Esophagus (tissue), 2 donors: ENCODE results near the gene CCRL2. TPM values are rescaled to one million over a fixed set of nuclear protein-coding genes. Genes with fewer than 3 reads are reported as not detected.
"Not testable (repeated sequence)": the region's sequence is repeated elsewhere in the genome, so short reads cannot be mapped to it uniquely, and the experiment has no call there.

Source experiments
- H3K27ac ChIP-seq, 2 donors: one replicate each; pipeline ENCODE4 v1.5.1; 2013; ENCODE audit warnings: low read depth in 2 of 2, mild to moderate bottlenecking in 2 of 2, inconsistent platforms in 1 of 2, low read length in 1 of 2, moderate library complexity in 1 of 2
- H3K27me3 ChIP-seq, 2 donors: one replicate each; pipeline ENCODE4 v1.6.1; 2013; ENCODE audit warnings: low read length in 2 of 2, control low read depth in 1 of 2, mild to moderate bottlenecking in 1 of 2; ENCODE audit not compliant: insufficient read depth in 2 of 2, control insufficient read depth in 1 of 2
- H3K36me3 ChIP-seq, 2 donors: one replicate each; pipeline ENCODE4 v1.6.1; 2013; ENCODE audit warnings: low read length in 1 of 2; ENCODE audit not compliant: control insufficient read depth in 2 of 2, insufficient read depth in 2 of 2
- H3K4me1 ChIP-seq, 2 donors: one replicate each; pipeline ENCODE4 v1.6.1; 2013; ENCODE audit warnings: low read length in 1 of 2; ENCODE audit not compliant: control insufficient read depth in 2 of 2, insufficient read depth in 2 of 2
- H3K4me3 ChIP-seq, 2 donors: one replicate each; pipeline ENCODE4 v1.5.1; 2013; ENCODE audit warnings: low read length in 2 of 2, mild to moderate bottlenecking in 2 of 2, low read depth in 1 of 2, moderate library complexity in 1 of 2
- H3K9me3 ChIP-seq, 2 donors: one replicate each; pipeline ENCODE4 v1.6.1; 2013; ENCODE audit warnings: mild to moderate bottlenecking in 2 of 2, low read depth in 1 of 2, low read length in 1 of 2, moderate library complexity in 1 of 2; ENCODE audit not compliant: control insufficient read depth in 2 of 2, insufficient read depth in 1 of 2
- WGBS, 2 donors: extraction: QIAGEN DNeasy Blood & Tissue Kit; methylation state at CpG; one replicate each; pipeline ENCODE4 v1.1.7; 2013; 5-methylcytosine and 5-hydroxymethylcytosine counted together
- polyA plus RNA-seq, 2 donors: library from polyadenylated mRNA; stranded (reverse); fragments of 200-250 nt; gene quantifications; one replicate each; pipeline ENCODE4 v1.2.3, GENCODE V29; 2013
- donor health status: healthy with polysubstance abuse.
- donor health status: Bipolar disorder and iron deficiency.

Gene CCRL2
- polyA plus RNA-seq, 2 donors, result 0.28 to 0.29 TPM

- Histone ChIP-seq H3K27me3 (peaks cover 0 to 2% of the 10 kb centered on the region in 2 donors), H3K4me1 (peaks cover 2% of the 10 kb centered on the region in 2 donors), H3K9me3 (no peaks in the 10 kb centered on the region), H3K4me3 (no peak overlapping the region), H3K27ac (no peak overlapping the region), H3K36me3 (no peaks in the 10 kb centered on the region)
- 29 to 36% methylated on average over 8 of the region's 8 CpGs for WGBS, 2 donors
Observed at GRCh38 chr3:46378426-46378942, 28.6 kb upstream of the CCRL2 start.

DNA sequence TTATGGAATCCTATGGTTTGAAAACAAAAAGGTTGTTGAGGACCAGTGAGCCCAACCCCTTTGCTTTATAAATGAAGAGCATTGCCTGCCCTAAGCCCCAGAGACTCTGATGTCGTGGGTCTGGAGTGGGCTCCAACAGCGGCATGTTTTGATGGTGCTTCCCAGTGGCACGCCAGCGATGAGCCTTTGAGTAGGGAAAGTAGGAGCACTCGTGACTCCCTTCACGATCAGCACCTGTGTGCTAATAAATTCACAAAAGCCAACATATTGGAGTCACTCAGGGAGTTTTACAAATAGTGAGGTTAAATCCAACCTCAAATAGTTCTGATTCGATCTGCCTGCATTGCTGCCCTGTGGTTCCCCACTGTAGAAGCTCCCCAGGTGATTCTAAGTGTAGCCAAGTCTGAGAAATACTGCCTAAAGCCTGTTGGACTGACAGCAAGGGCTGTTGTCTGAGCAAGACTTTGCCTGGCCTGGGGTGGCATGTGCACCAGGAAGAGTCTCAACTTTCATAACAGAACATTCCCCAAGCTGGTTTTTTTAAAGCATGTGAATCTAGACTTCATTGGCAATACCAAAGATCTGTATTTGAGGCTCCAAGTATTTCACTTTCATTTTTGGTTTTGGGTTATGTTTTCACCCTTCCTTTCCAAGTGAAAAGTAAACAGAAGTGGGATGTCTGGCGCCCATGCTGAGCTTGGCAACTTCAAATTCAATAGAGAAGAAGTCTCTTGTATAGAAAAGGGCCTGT is 26.4 kb upstream of the CCRL2 start:
- Histone ChIP-seq H3K4me1 (peaks cover 2% of the 10 kb centered on the region in 2 donors), H3K36me3 (no peaks in the 10 kb centered on the region), H3K27me3 (no peaks in the 10 kb centered on the region), H3K9me3 (no peaks in the 10 kb centered on the region), H3K4me3 (no peak overlapping the region), H3K27ac (peak overlapping the region; percentile 8 to 40)
- WGBS, 2 donors, result 50 to 68% methylated on average over 8 of the region's 8 CpGs

DNA sequence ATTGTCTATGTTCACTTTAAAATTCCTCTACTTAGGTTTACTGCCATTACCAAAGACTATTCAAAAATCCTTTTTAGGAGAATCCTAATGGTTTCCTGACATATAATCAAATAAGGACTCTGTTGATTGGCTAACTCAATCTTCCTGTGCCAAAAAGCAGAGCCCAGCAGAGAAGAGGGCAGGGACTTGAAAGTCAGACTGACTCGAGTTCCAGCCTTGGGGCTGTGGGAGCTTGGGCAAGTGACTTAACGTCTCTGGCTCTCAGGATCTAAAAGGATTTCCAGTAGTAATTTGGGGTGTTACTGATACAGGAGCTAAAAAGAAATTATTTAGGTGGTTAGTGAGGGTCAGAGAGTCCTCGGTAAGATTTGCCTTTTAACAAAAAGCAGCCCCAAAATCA is 25.4 kb upstream of the CCRL2 start:
- H3K4me3 ChIP-seq, result no peak overlapping the region
- WGBS, 2 donors, result 46 to 47% methylated on average over 3 of the region's 3 CpGs
- H3K4me1 ChIP-seq, result peaks cover 2 to 9% of the 10 kb centered on the region in 2 donors
- no peaks in the 10 kb centered on the region for H3K36me3 ChIP-seq
- H3K27ac ChIP-seq, result no peak overlapping the region
- H3K27me3 ChIP-seq, result no peaks in the 10 kb centered on the region
- no peaks in the 10 kb centered on the region for H3K9me3 ChIP-seq

- H3K27ac ChIP-seq, result no peak overlapping the region
- WGBS, 2 donors, result 53 to 55% methylated on average over 6 of the region's 6 CpGs
- H3K4me1 ChIP-seq, result peaks cover 2 to 9% of the 10 kb centered on the region in 2 donors
- H3K36me3 ChIP-seq, result no peaks in the 10 kb centered on the region
- H3K27me3 ChIP-seq, result no peaks in the 10 kb centered on the region
- H3K4me3 ChIP-seq, result no peak overlapping the region
- H3K9me3 ChIP-seq, result no peaks in the 10 kb centered on the region
Observed at GRCh38 chr3:46383211-46383950, 23.7 kb upstream of the CCRL2 start.

- Histone ChIP-seq H3K4me3 (no peak overlapping the region), H3K36me3 (no peaks in the 10 kb centered on the region), H3K27me3 (no peaks in the 10 kb centered on the region), H3K9me3 (no peaks in the 10 kb centered on the region), H3K4me1 (peaks cover 2 to 9% of the 10 kb centered on the region in 2 donors), H3K27ac (no peak overlapping the region)
- WGBS, 2 donors, result 67 to 70% methylated on average over 5 of the region's 5 CpGs
Observed at GRCh38 chr3:46383951-46384330, 23.1 kb upstream of the CCRL2 start.

GRCh38 chr3:46386205-46386604 is 20.9 kb upstream of the CCRL2 start:
- H3K4me3 ChIP-seq, result no peak overlapping the region
- WGBS, 2 donors, result 35 to 37% methylated on average over 4 of the region's 4 CpGs
- no peaks in the 10 kb centered on the region for H3K27me3 ChIP-seq
- no peaks in the 10 kb centered on the region for H3K36me3 ChIP-seq
- peaks cover 0 to 7% of the 10 kb centered on the region in 2 donors for H3K4me1 ChIP-seq
- peak overlapping the region in 1 of 2 donors; percentile 13 for H3K27ac ChIP-seq
- H3K9me3 ChIP-seq, result no peaks in the 10 kb centered on the region

- not testable (repeated sequence) for H3K36me3 ChIP-seq, H3K4me1 ChIP-seq, H3K9me3 ChIP-seq, H3K27me3 ChIP-seq, H3K4me3 ChIP-seq, H3K27ac ChIP-seq
- 92 to 93% methylated on average over 4 of the region's 4 CpGs for WGBS, 2 donors
Observed at GRCh38 chr3:46388847-46389246, 18.2 kb upstream of the CCRL2 start.

- Histone ChIP-seq H3K4me3 (no peak overlapping the region), H3K4me1 (peaks cover 0 to 9% of the 10 kb centered on the region in 2 donors), H3K27me3 (no peaks in the 10 kb centered on the region), H3K36me3 (no peaks in the 10 kb centered on the region), H3K9me3 (no peaks in the 10 kb centered on the region), H3K27ac (no peak overlapping the region)
- 83 to 86% methylated on average over 6 of the region's 6 CpGs for WGBS, 2 donors
Observed at GRCh38 chr3:46389306-46389705, 17.8 kb upstream of the CCRL2 start.

GRCh38 chr3:46391526-46391925 is 15.5 kb upstream of the CCRL2 start:
- H3K27ac ChIP-seq, H3K36me3 ChIP-seq, H3K4me3 ChIP-seq, H3K9me3 ChIP-seq, H3K27me3 ChIP-seq, H3K4me1 ChIP-seq: not testable (repeated sequence)
- WGBS, 2 donors, result 92 to 95% methylated on average over 5 of the region's 5 CpGs
